Mammary epithelial cell (primary cell): Measurements from ENCODE around the gene LMAN1L.

Experiments used
- CTCF ChIP-seq, 2 donors: IDR thresholded peaks in 1 of 2; conservative IDR thresholded peaks in 1 of 2; 2 replicates each; pipeline ENCODE4 v1.5.1; 2011 to 2012; ENCODE audit warnings: inconsistent platforms in 2 of 2, low read length in 2 of 2, mild to moderate bottlenecking in 2 of 2, control low read depth in 1 of 2, low read depth in 1 of 2; ENCODE audit not compliant: insufficient read depth in 1 of 2; ENCODE audit errors: extremely low read depth in 1 of 2
- EZH2 ChIP-seq: IDR thresholded peaks from 2 replicates; pipeline ENCODE4 v1.6.1; 2012; ENCODE audit warnings: low read length, inconsistent platforms, borderline replicate concordance

- TF ChIP-seq CTCF (conservative IDR thresholded peaks at IDR 0.05 in 1 of 2, IDR thresholded peaks at IDR 0.05 in 1 of 2; ENCODE audit: extremely low read depth in 1 of 2, insufficient read depth in 1 of 2, low read depth in 1 of 2, low read length in 2 of 2) (no peak), EZH2 (no peak)
Measured at GRCh38 chr15:74866090-74866489, 53.5 kb downstream of the LMAN1L start.
